Measurements from ENCODE around the gene NUCKS1. TPM values are rescaled to one million over a fixed set of nuclear protein-coding genes. Genes with fewer than 3 reads are reported as not detected.
A peak's percentile ranks its signal among the peaks of the same experiment; 100 is the strongest.

NUCKS1 gene, protein sequence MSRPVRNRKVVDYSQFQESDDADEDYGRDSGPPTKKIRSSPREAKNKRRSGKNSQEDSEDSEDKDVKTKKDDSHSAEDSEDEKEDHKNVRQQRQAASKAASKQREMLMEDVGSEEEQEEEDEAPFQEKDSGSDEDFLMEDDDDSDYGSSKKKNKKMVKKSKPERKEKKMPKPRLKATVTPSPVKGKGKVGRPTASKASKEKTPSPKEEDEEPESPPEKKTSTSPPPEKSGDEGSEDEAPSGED
- 43.1 TPM for total RNA-seq (2013)
- polyA plus RNA-seq, result 1 to 10 TPM; 4.2 to 4.9 (median 4.2) TPM
- 6.8 and 11.9 TPM in 2 replicates for polyA minus RNA-seq
- total RNA-seq, result 8.7 to 219 (median 51.4) reads per million in 11 experiments

DNA sequence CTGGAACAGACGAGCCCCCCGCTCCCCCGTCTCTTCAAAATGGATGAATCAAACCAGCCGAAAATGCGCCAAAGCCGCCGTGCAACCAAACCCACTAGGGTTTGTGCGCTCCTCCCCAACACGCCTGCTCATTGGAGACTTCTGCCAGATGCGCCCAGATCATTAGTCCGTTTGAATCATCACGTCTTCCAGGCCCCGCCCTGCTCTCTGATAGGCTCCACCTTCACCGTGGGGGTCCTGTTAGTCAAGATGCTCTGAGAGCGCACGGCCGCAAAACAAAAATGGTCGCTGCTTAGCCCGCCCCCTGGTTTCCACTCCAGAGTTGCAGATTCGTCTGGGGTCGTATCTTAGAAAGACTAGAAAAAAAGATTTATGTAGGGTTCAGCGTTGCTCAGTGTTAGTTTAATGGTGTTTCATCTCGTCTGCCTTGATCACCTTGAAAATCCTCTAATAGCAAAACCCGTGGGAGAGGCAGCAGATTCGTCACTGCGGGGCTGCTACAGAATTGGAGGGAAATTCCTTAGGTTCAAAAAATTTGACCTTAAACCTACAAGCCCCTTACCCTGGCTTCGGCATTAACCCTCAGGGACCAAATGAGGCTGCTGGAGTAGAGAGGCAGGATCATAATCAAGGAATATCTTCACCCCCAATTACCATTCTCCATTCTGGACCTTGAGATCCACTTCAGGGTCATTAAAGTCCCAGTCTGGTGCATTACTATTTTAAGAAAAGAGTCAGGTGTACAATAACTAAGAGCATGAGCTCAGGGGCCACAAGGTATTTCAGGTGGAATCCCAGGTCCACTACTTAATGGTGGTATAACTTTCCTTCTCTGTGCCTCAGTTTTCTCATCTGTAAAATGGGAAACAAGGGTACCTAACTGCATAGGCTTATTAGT lies at the start of gene NUCKS1:
NUCKS1 (minus strand) TSS at position 45 of the 898 bp plus-strand sequence. CDS start 209 bp downstream, outside the sequence.
- H3K27me3 Mint-ChIP-seq (ENCODE audit: low read depth in 3 of 3), result peaks cover 1 to 3% (median 2%) of the 10 kb centered on the region in 3 donors
- Histone ChIP-seq H3K27ac (ENCODE audit: low read depth in 1 of 2, low read length in 2 of 2) (peak within 1 kb of the TSS; percentile 88 to 95), H3K4me1 (ENCODE audit: control insufficient read depth in 1 of 2, insufficient read depth in 2 of 2, low read length in 2 of 2) (peaks cover 14 to 27% of the 10 kb centered on the region in 2 donors), H3K9ac (ENCODE audit: insufficient read depth, low read length, poor library complexity, severe bottlenecking) (peak within 1 kb of the TSS; percentile 85), H3K4me3 (replicated peaks in 1 of 3; ENCODE audit: low read depth in 2 of 3, low read length in 3 of 3) (peak within 1 kb of the TSS; percentile 87 to 94 (median 92)), H3K4me2 (replicated peaks; ENCODE audit: extremely low read depth, low read length, poor library complexity, severe bottlenecking) (peak within 1 kb of the TSS; percentile 93), H3K27me3 (ENCODE audit: control insufficient read depth in 2 of 2, insufficient read depth in 2 of 2, low read length in 2 of 2) (no peaks in the 10 kb centered on the region), H2AFZ (ENCODE audit: insufficient read depth, low read depth, low read length, poor library complexity, severe bottlenecking) (peak within 1 kb of the TSS; percentile 78), H4K20me1 (ENCODE audit: insufficient read depth, low read length) (peaks cover 24% of the 10 kb centered on the region), H3K79me2 (ENCODE audit: insufficient read depth, low read length) (peaks cover 45% of the 10 kb centered on the region), H3K9me3 (replicated peaks in 1 of 2; ENCODE audit: control insufficient read depth in 1 of 2, insufficient read depth in 1 of 2, low read length in 2 of 2) (no peaks in the 10 kb centered on the region), H3K36me3 (replicated peaks in 1 of 2; ENCODE audit: control insufficient read depth in 1 of 2, insufficient read depth in 2 of 2, low read length in 2 of 2) (no peaks in the 10 kb centered on the region)
- no peaks in the 10 kb centered on the region for H3K36me3 Mint-ChIP-seq
- H3K9me3 Mint-ChIP-seq, result peaks cover 0 to 3% (median 0%) of the 10 kb centered on the region in 7 donors
- intact Hi-C loops (cut with micrococcal nuclease), result loop anchor here in 1 of 2 donors (5.0 kb wide), 1 partner anchor 628 kb away; the partner anchor contains the start of gene RBBP5
- peak within 1 kb of the TSS; percentile 97 to 99 for H3K4me3 Mint-ChIP-seq
- WGBS (ENCODE audit: insufficient coverage), result 0% methylated on average over 16 of the region's 27 CpGs
- peak; percentile 96 to 97 (median 97) for DNase-seq
- peaks cover 22% of the 10 kb centered on the region for H3K4me1 Mint-ChIP-seq
- TF ChIP-seq, protein P1, sequence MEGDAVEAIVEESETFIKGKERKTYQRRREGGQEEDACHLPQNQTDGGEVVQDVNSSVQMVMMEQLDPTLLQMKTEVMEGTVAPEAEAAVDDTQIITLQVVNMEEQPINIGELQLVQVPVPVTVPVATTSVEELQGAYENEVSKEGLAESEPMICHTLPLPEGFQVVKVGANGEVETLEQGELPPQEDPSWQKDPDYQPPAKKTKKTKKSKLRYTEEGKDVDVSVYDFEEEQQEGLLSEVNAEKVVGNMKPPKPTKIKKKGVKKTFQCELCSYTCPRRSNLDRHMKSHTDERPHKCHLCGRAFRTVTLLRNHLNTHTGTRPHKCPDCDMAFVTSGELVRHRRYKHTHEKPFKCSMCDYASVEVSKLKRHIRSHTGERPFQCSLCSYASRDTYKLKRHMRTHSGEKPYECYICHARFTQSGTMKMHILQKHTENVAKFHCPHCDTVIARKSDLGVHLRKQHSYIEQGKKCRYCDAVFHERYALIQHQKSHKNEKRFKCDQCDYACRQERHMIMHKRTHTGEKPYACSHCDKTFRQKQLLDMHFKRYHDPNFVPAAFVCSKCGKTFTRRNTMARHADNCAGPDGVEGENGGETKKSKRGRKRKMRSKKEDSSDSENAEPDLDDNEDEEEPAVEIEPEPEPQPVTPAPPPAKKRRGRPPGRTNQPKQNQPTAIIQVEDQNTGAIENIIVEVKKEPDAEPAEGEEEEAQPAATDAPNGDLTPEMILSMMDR (IDR thresholded peaks at IDR 0.05), result no peak
- H3K27ac Mint-ChIP-seq, result peak within 1 kb of the TSS; percentile 94 to 100 (median 97)

DNA sequence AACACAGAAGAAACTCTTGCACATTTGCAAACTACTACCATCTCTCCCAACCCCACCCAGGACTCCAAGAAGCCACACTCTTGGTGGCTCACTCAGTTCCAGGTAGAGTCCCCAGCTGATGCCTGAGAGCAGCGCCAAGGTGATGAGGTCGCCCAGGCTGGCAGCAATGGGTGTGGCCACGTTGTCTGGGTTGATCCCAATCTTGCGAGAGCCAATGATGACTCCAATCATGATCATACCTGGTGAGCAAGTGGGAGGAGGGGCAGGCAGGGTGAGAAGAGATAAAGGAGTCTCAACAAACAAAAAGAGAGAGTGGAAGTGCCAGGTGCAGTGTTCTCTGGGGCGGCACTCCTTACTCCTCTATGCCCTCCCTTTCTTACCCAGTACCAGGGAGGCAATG lies 48.6 kb upstream of the NUCKS1 start:
- intact Hi-C loops (cut with micrococcal nuclease), result no loop called here
- Histone ChIP-seq H3K4me2 (replicated peaks; ENCODE audit: extremely low read depth, low read length, poor library complexity, severe bottlenecking) (no peak overlapping the region), H3K79me2 (ENCODE audit: insufficient read depth, low read length) (no peaks in the 10 kb centered on the region), H4K20me1 (ENCODE audit: insufficient read depth, low read length) (no peaks in the 10 kb centered on the region), H3K27ac (ENCODE audit: low read depth in 1 of 2, low read length in 2 of 2) (no peak overlapping the region), H3K4me1 (ENCODE audit: control insufficient read depth in 1 of 2, insufficient read depth in 2 of 2, low read length in 2 of 2) (peaks cover 13 to 14% of the 10 kb centered on the region in 2 donors), H3K9ac (ENCODE audit: insufficient read depth, low read length, poor library complexity, severe bottlenecking) (no peak overlapping the region), H3K4me3 (replicated peaks in 1 of 3; ENCODE audit: low read depth in 2 of 3, low read length in 3 of 3) (no peak overlapping the region), H3K9me3 (replicated peaks in 1 of 2; ENCODE audit: control insufficient read depth in 1 of 2, insufficient read depth in 1 of 2, low read length in 2 of 2) (no peaks in the 10 kb centered on the region), H3K36me3 (replicated peaks in 1 of 2; ENCODE audit: control insufficient read depth in 1 of 2, insufficient read depth in 2 of 2, low read length in 2 of 2) (no peaks in the 10 kb centered on the region), H2AFZ (ENCODE audit: insufficient read depth, low read depth, low read length, poor library complexity, severe bottlenecking) (no peak overlapping the region), H3K27me3 (ENCODE audit: control insufficient read depth in 2 of 2, insufficient read depth in 2 of 2, low read length in 2 of 2) (no peaks in the 10 kb centered on the region)
- no peak overlapping the region for H3K4me3 Mint-ChIP-seq
- no peaks in the 10 kb centered on the region for H3K9me3 Mint-ChIP-seq
- no peak overlapping the region for H3K27ac Mint-ChIP-seq
- no peak for DNase-seq
- peaks cover 0 to 2% (median 2%) of the 10 kb centered on the region in 3 donors for H3K27me3 Mint-ChIP-seq (ENCODE audit: low read depth in 3 of 3)
- 100% methylated on average over 4 of the region's 5 CpGs for WGBS (ENCODE audit: insufficient coverage)
- peaks cover 0 to 14% of the 10 kb centered on the region in 2 donors for H3K36me3 Mint-ChIP-seq
- TF ChIP-seq, protein P1 (IDR thresholded peaks at IDR 0.05), result no peak
- peaks cover 17% of the 10 kb centered on the region for H3K4me1 Mint-ChIP-seq
